ENCODE results near the gene TAF9.
"Not testable (repeated sequence)": the region's sequence is repeated elsewhere in the genome, so short reads cannot be mapped to it uniquely, and the experiment has no call there.

TAF9 gene

DNA sequence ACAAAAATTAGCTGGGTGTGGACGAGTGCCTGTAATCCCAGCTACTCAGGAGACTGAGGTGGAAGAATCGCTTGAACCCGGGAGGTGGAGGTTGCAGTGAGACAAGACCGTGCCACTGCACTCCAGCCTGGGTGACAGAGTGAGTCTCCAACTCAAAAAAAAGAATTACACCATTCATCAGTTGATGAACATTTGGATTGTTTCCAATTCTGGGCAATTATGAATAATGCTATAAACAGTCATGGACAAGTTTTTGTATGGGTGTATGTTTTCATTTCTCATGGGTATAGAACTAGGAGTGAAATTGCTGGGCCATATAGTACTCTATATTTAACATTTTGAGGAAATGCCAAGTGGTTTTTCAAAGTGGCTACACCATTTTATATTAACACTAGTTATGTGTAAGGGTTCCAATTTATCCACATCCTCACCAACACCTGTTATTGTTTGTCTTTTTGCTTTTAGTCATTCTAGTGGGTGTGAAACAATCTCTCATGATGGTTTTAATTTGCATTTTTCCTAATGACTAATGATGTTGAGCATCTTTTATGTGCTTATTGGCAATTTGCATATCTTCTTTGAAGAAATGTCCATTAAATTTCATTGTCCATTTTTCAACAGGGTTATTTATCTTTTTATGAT lies 27.7 kb downstream of the TAF9 start:
- DNase-seq (ENCODE audit: low read depth, low spot score), result no peak

DNA sequence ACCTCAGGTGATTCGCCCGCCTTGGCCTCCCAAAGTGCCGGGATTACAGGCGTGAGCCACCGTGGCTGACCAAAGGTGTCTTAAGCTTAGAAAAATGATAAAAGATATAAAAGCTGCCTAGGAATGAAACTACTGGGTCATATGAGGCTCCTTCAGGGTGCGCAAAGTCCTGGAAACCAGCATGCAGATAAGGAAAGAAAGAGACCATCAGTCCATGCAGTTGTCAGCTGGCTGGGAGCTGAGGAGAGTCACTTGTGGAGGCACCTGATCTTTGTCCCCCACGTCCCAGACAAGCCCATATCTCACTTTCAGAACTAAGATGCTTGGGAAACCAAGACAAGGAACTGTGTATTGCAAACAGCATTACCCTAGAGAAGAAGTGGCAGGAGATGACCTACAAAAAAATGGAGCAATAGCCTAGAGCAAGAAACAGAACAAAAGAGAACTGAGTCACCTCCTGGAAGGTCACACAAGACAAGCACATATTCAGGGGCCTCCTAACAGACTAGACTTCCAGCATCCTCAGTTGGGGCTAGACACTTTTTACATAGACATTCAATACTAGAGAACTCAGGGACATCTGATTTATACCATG lies 33.9 kb downstream of the TAF9 start:
- DNase-seq (ENCODE audit: low read depth, low spot score), result peak; percentile 44

DNA sequence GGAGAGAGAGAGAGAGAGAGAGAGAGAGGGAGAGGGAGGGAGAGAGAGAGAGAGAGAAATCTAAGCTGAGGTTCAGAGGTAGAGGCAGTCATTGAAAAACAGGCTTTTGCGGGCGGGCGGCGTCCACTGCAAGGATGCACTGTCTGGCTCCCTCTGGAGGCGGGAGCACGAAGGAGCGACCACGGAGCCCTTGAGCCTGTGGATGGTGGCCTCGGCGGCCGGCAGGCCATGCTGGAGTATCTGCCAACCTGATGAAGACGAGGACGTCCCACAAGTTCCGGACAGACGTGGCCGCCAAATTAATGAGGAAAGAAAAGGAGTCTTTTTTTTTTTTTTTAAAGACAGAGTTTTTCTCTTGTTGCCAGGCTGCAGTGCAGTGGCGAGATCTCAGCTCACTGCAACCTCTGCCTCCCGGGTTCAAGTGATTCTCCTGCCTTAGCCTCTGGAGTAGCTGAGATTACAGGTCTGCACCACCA lies 34.5 kb downstream of the TAF9 start:
- peak; percentile 90 for DNase-seq (ENCODE audit: low read depth, low spot score)

DNA sequence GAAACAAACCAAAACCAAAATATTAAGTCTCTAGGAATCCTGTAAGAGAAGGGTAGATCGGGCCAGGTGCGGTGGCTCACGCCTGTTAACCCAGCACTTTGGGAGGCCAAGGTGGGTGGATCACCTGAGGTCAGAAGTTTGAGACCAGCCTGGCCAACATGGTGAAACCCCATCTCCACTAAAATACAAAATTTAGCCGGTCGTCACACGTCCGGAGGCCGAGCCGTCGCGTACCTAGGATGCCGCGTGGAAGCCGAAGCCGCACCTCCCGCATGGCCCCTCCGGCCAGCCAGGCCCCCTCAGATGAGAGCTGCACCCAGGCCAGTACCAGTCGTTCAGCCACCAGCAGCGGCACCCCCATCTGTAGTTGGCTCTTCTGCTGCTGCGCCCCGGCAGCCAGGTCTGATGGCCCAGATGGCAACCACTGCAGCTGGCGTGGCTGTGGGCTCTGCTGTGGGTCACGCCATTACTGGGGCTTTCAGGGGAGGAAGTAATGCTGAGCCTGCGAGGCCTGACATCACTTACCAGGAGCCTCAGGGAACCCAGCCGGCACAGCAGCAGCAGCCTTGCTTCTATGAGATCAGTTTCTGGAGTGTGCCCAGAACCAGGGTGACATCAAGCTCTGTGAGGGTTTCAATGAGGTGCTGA lies 35.5 kb downstream of the TAF9 start:
- DNase-seq (ENCODE audit: low read depth, low spot score), result not testable (repeated sequence)

DNA sequence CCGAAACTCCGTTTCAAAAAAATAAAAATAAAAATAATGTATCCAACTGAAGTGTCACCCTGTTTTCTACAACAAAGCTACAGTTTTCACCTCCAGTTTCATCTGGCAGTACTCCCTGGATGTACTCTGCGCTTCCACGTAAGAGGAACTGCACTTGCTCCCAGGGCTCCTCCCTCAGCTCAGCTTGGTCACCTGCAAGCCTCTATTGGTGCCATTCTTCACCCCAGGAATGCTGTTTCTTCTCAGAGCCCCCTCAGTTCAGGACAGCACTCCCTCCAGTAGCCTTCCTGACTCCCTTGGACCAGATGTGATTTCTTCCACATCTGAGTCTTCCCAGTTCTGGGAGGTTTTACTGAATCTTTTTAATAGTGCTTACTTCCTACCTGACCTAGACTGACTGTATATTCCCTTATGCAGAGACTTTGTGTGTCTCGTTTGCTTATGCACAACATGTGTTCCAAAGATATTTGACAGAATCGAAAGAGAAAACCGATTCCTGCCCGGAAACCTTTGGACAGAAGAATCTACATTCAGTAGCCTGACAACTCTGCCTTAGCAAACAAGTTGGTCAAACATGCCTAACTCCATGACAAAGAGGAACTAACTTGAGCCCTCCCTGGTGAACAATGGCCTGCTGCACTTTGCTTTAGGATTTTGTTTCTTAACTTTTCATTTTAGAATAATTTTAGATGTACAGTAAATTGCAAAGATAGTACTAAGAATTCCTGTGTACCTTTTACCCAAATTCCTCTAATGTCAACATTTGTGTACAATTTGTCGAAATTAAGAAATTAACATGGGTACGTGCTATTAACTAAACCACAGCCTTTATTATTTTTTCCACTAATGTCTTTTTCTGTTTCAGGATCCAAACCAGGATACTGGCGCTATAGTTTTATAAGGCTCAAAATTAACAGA lies 37.5 kb downstream of the TAF9 start:
- DNase-seq (ENCODE audit: low read depth, low spot score), result no peak

DNA sequence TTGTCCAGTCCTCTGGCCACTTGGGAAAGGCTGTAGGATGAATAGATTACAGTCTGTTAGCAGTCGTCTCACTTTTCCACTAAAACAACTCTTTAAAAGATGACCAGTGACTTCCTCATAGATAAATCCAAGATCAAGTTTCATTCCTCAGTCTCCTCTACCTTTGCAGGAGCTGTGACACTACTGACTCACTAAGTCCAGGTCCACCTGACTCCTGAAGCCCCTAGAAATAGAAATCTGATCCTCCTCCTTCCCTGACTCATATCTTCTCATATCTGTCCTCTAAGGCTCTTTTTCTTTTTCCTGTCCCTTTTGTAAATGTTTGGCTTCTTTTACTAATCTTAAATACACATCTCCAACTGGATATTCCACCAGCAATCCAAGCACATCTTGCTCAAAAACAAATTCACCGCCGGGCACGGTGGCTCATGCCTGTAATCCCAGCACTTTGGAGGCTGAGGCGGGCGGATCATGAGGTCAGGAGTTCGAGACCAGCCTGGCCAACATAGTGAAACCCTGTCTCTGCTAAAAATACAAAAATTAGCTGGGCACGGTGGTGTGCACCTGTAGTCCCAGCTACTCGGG lies 39.3 kb downstream of the TAF9 start:
- no peak for DNase-seq (ENCODE audit: low read depth, low spot score)

DNA sequence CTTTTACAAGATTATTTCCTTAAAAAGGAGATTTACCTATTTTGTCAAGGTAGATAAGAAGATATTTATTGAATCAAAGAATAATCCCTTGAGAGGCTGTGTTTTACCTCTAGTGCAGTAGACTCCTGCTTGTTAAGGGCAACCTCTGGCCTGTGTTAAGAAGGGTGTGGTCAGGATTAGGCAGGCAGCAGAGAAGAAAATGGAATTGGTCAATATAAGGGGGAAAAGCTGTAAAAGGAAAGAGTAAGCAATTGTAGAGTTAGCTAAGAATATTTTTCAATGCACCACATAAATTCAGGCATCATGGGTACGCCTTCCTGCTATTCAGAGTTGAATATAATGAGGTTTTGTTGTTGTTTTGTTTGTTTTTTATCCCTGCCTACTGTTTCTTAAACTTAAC lies 43.0 kb downstream of the TAF9 start:
- DNase-seq (ENCODE audit: low read depth, low spot score), result no peak

DNA sequence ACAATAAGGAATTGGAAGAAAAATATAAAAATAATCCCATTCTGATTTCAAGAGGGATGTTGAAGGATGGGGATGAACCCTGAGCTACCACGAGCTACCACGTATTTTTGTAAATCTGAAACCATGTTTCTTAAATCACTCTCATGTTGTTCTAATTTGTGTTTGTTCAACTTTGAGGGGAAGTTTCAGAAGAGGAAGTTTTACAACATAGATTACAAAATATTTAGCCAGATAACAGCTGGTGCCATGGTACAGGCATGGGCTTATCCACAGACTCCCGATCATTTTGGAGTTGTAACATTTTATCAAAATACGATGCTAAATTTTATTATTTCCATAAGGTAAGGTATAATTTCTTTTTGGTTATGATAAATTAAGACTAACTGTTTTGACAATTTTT lies 51.9 kb downstream of the TAF9 start:
- no peak for DNase-seq (ENCODE audit: low read depth, low spot score)

DNA sequence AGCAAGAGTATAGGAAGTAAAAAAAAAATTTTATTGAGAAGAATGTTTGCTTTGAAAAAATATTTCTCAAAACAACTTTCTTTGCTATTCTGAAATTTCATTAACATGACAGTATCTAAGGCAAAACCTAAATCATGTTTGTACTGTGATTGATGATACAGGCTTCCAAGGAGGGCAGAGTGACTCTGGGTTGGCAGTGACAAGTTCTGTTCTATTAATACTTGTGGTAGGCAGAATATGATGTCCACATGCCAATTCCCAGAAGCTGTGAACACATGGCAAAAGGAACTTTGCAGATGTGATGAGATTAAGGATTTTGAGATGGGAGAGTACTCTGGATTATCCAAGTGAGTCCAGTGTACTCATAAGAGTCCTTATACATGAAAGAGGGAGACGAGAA lies 53.3 kb downstream of the TAF9 start:
- no peak for DNase-seq (ENCODE audit: low read depth, low spot score)

All from ELF-1 (cell line).